ENCODE results near the gene ZNF41. TPM values are rescaled to one million over a fixed set of nuclear protein-coding genes. Genes with fewer than 3 reads are reported as not detected.

Gene ZNF41
- total and polyA plus RNA-seq, 2 of the 13 experiments (the other 11 are each of a cell fraction or from before 2014, with no cell fraction given) = 2.3 to 3.9 TPM

- in situ Hi-C loops (cut with HindIII; ENCODE audit: extremely low pct_ligation_motif_present, low pct_unique_long_range_greater_than_20kb) = no loop called here
- WGBS (ENCODE audit: low lambda C conversion rate) = 93% methylated on average over 6 of the region's 6 CpGs
Observed at GRCh38 chrX:47458528-47458927, 24.5 kb downstream of the ZNF41 start.

More at GRCh38 chrX:47458528-47458927, 24.5 kb downstream of the ZNF41 start:
- DNase-seq (ENCODE audit: low spot score) = no peak
- POLR2A ChIA-PET = no interaction called here
- no peak overlapping the region for H3K4me3 ChIP-seq (replicated peaks in 1 of 3; ENCODE audit: insufficient read depth in 1 of 3, low read depth in 2 of 3, low read length in 3 of 3)
- H3K79me2 ChIP-seq (ENCODE audit: insufficient read depth, low read length) = no peaks in the 10 kb centered on the region
- CTCF ChIA-PET (ENCODE audit: low intra/inter-chr PET ratio, low total read pairs) = no interaction called here
- FAIRE-seq = no peak
- H3K9ac ChIP-seq (ENCODE audit: insufficient read depth, low read depth, low read length) = no peak overlapping the region
- H4K20me1 ChIP-seq (ENCODE audit: insufficient read depth, low read length) = no peaks in the 10 kb centered on the region
- H2AFZ ChIP-seq (ENCODE audit: low read length) = no peak overlapping the region
- no peaks in the 10 kb centered on the region for H3K9me3 ChIP-seq (ENCODE audit: low read length)
- no peak for TF ChIP-seq RXRB (CRISPR knock-in tag; IDR thresholded peaks at IDR 0.05; ENCODE audit: borderline replicate concordance)
- no peak for TF ChIP-seq HOMEZ (CRISPR knock-in tag; IDR thresholded peaks at IDR 0.05; ENCODE audit: low read depth)
- TF ChIP-seq ERF (CRISPR knock-in tag; IDR thresholded peaks at IDR 0.05) = no peak
- TF ChIP-seq ZNF598 (CRISPR knock-in tag; IDR thresholded peaks at IDR 0.05; ENCODE audit: borderline replicate concordance) = no peak
- TF ChIP-seq RFXAP (CRISPR knock-in tag; IDR thresholded peaks at IDR 0.05; ENCODE audit: borderline replicate concordance) = no peak
- TF ChIP-seq MAFK (conservative IDR thresholded peaks at IDR 0.05 in 1 of 2, IDR thresholded peaks at IDR 0.05 in 1 of 2; ENCODE audit: low read length in 2 of 2) = no peak
- TF ChIP-seq BCL3 (CRISPR knock-in tag; IDR thresholded peaks at IDR 0.05) = no peak
- no peak for TF ChIP-seq ARID3A (IDR thresholded peaks at IDR 0.05; ENCODE audit: low read depth, low read length)
- no TSS peak for BruUV-seq (replicated peaks)
- H3K27ac ChIP-seq (ENCODE audit: extremely low read length, insufficient read depth, low read length) = no peak overlapping the region
- H3K4me1 ChIP-seq (ENCODE audit: insufficient read depth, low read length) = no peaks in the 10 kb centered on the region
- ATAC-seq = no peak
- intact Hi-C loops (cut with micrococcal nuclease; ENCODE audit: unreplicated experiment) = no loop called here
- no peaks in the 10 kb centered on the region for H3K36me3 ChIP-seq (replicated peaks in 1 of 2; ENCODE audit: control insufficient read depth in 1 of 2, insufficient read depth in 2 of 2, low read length in 2 of 2)
- H3K27me3 ChIP-seq (ENCODE audit: control insufficient read depth in 1 of 2, insufficient read depth in 2 of 2, low read length in 2 of 2) = no peaks in the 10 kb centered on the region
- H3K4me2 ChIP-seq (ENCODE audit: low read depth, low read length) = no peak overlapping the region
